H9 (cell line): ENCODE results near the gene CCDC81. TPM values are rescaled to one million over a fixed set of nuclear protein-coding genes. Genes with fewer than 3 reads are reported as not detected.

Experiments used
- DNase-seq: peaks from one replicate; pipeline ENCODE4 v3.0.0-alpha.2; 2017
- H2AFZ ChIP-seq: one replicate; pipeline ENCODE4 v1.6.1; 2013; ENCODE audit warnings: mild to moderate bottlenecking, low read length, control low read depth, moderate library complexity
- H2AK5ac ChIP-seq: 2 replicates; pipeline ENCODE4 v1.6.1; 2013; ENCODE audit warnings: low read length, control low read depth, mixed read lengths; ENCODE audit not compliant: insufficient read length
- H2BK120ac ChIP-seq: one replicate; pipeline ENCODE4 v1.6.1; 2013; ENCODE audit warnings: low read depth, mild to moderate bottlenecking, low read length, control low read depth, inconsistent platforms; ENCODE audit not compliant: poor library complexity, severe bottlenecking
- H2BK12ac ChIP-seq: 2 replicates; pipeline ENCODE4 v1.6.1; 2013; ENCODE audit warnings: low read length, control low read depth, mixed read lengths, low read depth; ENCODE audit not compliant: insufficient read length
- H2BK15ac ChIP-seq: 2 replicates; pipeline ENCODE4 v1.6.1; 2013; ENCODE audit warnings: low read depth, low read length, control low read depth
- H2BK20ac ChIP-seq: one replicate; pipeline ENCODE4 v1.6.1; 2013; ENCODE audit warnings: low read depth, mild to moderate bottlenecking, low read length, control low read depth, inconsistent platforms; ENCODE audit not compliant: poor library complexity, severe bottlenecking
- H2BK5ac ChIP-seq: 2 replicates; pipeline ENCODE4 v1.6.1; 2013; ENCODE audit warnings: low read length, control low read depth, mixed read lengths; ENCODE audit not compliant: insufficient read length
- H3K14ac ChIP-seq: 2 replicates; pipeline ENCODE4 v1.6.1; 2013; ENCODE audit warnings: low read length, control low read depth; ENCODE audit not compliant: insufficient read depth
- H3K18ac ChIP-seq: 2 replicates; pipeline ENCODE4 v1.6.1; 2013; ENCODE audit warnings: low read depth, mild to moderate bottlenecking, mixed read lengths, low read length, control low read depth; ENCODE audit not compliant: insufficient read length
- H3K23ac ChIP-seq: 2 replicates; pipeline ENCODE4 v1.6.1; 2013; ENCODE audit warnings: low read length, control low read depth, mixed read lengths, low read depth; ENCODE audit not compliant: insufficient read length
- H3K23me2 ChIP-seq: 2 replicates; pipeline ENCODE4 v1.6.1; 2013; ENCODE audit warnings: low read depth, mild to moderate bottlenecking, mixed read lengths, low read length, control low read depth; ENCODE audit not compliant: insufficient read length, poor library complexity, severe bottlenecking
- H3K27ac ChIP-seq: 2 replicates; pipeline ENCODE4 v1.5.1; 2013; ENCODE audit warnings: low read length, control low read depth, mixed read lengths, low read depth; ENCODE audit not compliant: insufficient read length
- H3K27me3 ChIP-seq: 2 replicates; pipeline ENCODE4 v1.6.1; 2013; ENCODE audit warnings: low read length, control low read depth, inconsistent platforms; ENCODE audit not compliant: insufficient read depth
- H3K4ac ChIP-seq: 2 replicates; pipeline ENCODE4 v1.6.1; 2013; ENCODE audit warnings: low read depth, mild to moderate bottlenecking, control low read depth, inconsistent platforms, low read length, moderate library complexity
- H3K4me1 ChIP-seq: 2 replicates; pipeline ENCODE4 v1.6.1; 2013; ENCODE audit warnings: low read length, control low read depth, inconsistent platforms; ENCODE audit not compliant: insufficient read depth
- H3K4me2 ChIP-seq: 2 replicates; pipeline ENCODE4 v1.6.1; 2013; ENCODE audit warnings: low read length, control low read depth, mixed read lengths; ENCODE audit not compliant: insufficient read length, insufficient read depth
- H3K56ac ChIP-seq: 2 replicates; pipeline ENCODE4 v1.6.1; 2013; ENCODE audit warnings: low read depth, mild to moderate bottlenecking, mixed read lengths, low read length, control low read depth; ENCODE audit not compliant: insufficient read length
- H3K79me1 ChIP-seq: 2 replicates; pipeline ENCODE4 v1.6.1; 2013; ENCODE audit warnings: low read depth, mild to moderate bottlenecking, moderate library complexity, low read length, control low read depth, inconsistent platforms; ENCODE audit not compliant: insufficient read depth, poor library complexity, severe bottlenecking
- H3K79me2 ChIP-seq: 2 replicates; pipeline ENCODE4 v1.6.1; 2013; ENCODE audit warnings: low read length, control low read depth, inconsistent platforms; ENCODE audit not compliant: insufficient read depth
- H3K9ac ChIP-seq: 2 replicates; pipeline ENCODE4 v1.6.1; 2013; ENCODE audit warnings: low read length, control low read depth, mixed read lengths; ENCODE audit not compliant: insufficient read length; ENCODE audit errors: extremely low read depth
- H3K9me3 ChIP-seq: one replicate; pipeline ENCODE4 v1.6.1; 2013; ENCODE audit warnings: low read depth, low read length, inconsistent platforms; ENCODE audit not compliant: control insufficient read depth
- H3T11ph ChIP-seq: one replicate; pipeline ENCODE4 v1.6.1; 2013; ENCODE audit warnings: mild to moderate bottlenecking, low read length, control low read depth, inconsistent platforms
- H4K20me1 ChIP-seq: one replicate; pipeline ENCODE4 v1.6.1; 2013; ENCODE audit not compliant: control insufficient read depth, insufficient read length, insufficient read depth
- H4K5ac ChIP-seq: 2 replicates; pipeline ENCODE4 v1.6.1; 2013; ENCODE audit warnings: low read depth, mild to moderate bottlenecking, mixed read lengths, low read length, control low read depth; ENCODE audit not compliant: insufficient read length
- H4K8ac ChIP-seq: replicated peaks from 2 replicates; pipeline ENCODE4 v1.6.1; 2013; ENCODE audit warnings: low read length, control low read depth, mixed read lengths, low read depth; ENCODE audit not compliant: insufficient read length
- H4K91ac ChIP-seq: 2 replicates; pipeline ENCODE4 v1.6.1; 2013; ENCODE audit warnings: low read depth, mild to moderate bottlenecking, moderate library complexity, mixed read lengths, low read length, control low read depth; ENCODE audit not compliant: insufficient read length
- H3K27ac Mint-ChIP-seq, 3 experiments: 2 replicates in 2 of 3; 3 replicates in 1 of 3; pipeline ENCODE4 v1.8.0; 2020 to 2021; ENCODE audit warnings: mixed read lengths in 3 of 3, mild to moderate bottlenecking in 1 of 3, moderate library complexity in 1 of 3
- H3K27me3 Mint-ChIP-seq: 2 replicates; pipeline ENCODE4 v1.8.0; 2021; ENCODE audit warnings: low read depth, mild to moderate bottlenecking, moderate library complexity, mixed read lengths
- H3K36me3 Mint-ChIP-seq, 3 experiments: 2 replicates in 2 of 3; 3 replicates in 1 of 3; pipeline ENCODE4 v1.8.0; 2020 to 2021; ENCODE audit warnings: low read depth in 3 of 3, mixed read lengths in 3 of 3; ENCODE audit not compliant: insufficient read depth in 1 of 3
- H3K4me1 Mint-ChIP-seq, 2 experiments: 2 replicates each; pipeline ENCODE4 v1.8.0; 2020; ENCODE audit warnings: mixed read lengths in 2 of 2
- H3K4me3 Mint-ChIP-seq, 2 experiments: 2 replicates in 1 of 2; 3 replicates in 1 of 2; pipeline ENCODE4 v1.8.0; 2020 to 2021; ENCODE audit warnings: mild to moderate bottlenecking in 2 of 2, mixed read lengths in 2 of 2, moderate library complexity in 1 of 2
- H3K9me3 Mint-ChIP-seq, 2 experiments: 2 replicates in 1 of 2; 3 replicates in 1 of 2; pipeline ENCODE4 v1.8.0; 2020; ENCODE audit warnings: mild to moderate bottlenecking in 2 of 2, mixed read lengths in 2 of 2, moderate library complexity in 1 of 2
- CTCF ChIP-seq: fragments of 200-600 bp; sonication (generic); conservative IDR thresholded peaks from 3 replicates; pipeline ENCODE4 v1.8.0; 2021; ENCODE audit warnings: antibody characterized with exemption, mild to moderate bottlenecking
- WGBS: extraction: QIAGEN DNeasy Blood & Tissue Kit; methylation state at CpG from one replicate; pipeline ENCODE4 v1.1.7; 2013; ENCODE audit warnings: missing lambda C conversion rate, low lambda C conversion rate, mixed read lengths; ENCODE audit not compliant: insufficient read length; ENCODE audit errors: extremely low coverage; 5-methylcytosine and 5-hydroxymethylcytosine counted together
- total RNA-seq: library from RNA; stranded (reverse); gene quantifications from 2 replicates; pipeline ENCODE4 v1.2.1, GENCODE V29; 2021

CCDC81 gene
- total RNA-seq, 1 experiment from 2014 or later = 0.52 TPM

GRCh38 chr11:86421946-86422345 lies 47.3 kb downstream of the CCDC81 start:
- Histone ChIP-seq H3K4me1 (no peaks in the 10 kb centered on the region), H4K91ac (no peak overlapping the region), H2BK20ac (no peak overlapping the region), H2BK15ac (no peak overlapping the region), H3K79me1 (no peaks in the 10 kb centered on the region), H3K27me3 (no peaks in the 10 kb centered on the region), H3K9me3 (no peaks in the 10 kb centered on the region), H2BK5ac (no peak overlapping the region), H2BK12ac (no peak overlapping the region), H4K5ac (no peak overlapping the region), H3K4me2 (no peak overlapping the region), H3K18ac (no peak overlapping the region), H3K23ac (no peak overlapping the region), H4K8ac (no peak overlapping the region), H3T11ph (no peak overlapping the region), H3K23me2 (no peaks in the 10 kb centered on the region), H4K20me1 (no peaks in the 10 kb centered on the region), H3K79me2 (no peaks in the 10 kb centered on the region), H3K56ac (no peak overlapping the region), H3K9ac (no peak overlapping the region), H2AFZ (no peak overlapping the region), H3K4ac (no peak overlapping the region), H2AK5ac (no peak overlapping the region), H2BK120ac (no peak overlapping the region), H3K14ac (no peak overlapping the region), H3K27ac (no peak overlapping the region)
- Mint-ChIP-seq H3K4me1 (peaks cover 7 to 9% of the 10 kb centered on the region in 2 experiments; a peak in 3 of 4 replicates), H3K27ac (peak overlapping the region in 2 of 3 experiments; percentile 6 to 72; a peak in 2 of 7 replicates), H3K9me3 (peaks cover 0 to 5% of the 10 kb centered on the region in 2 experiments; a peak in 2 of 5 replicates), H3K27me3 (no peaks in the 10 kb centered on the region), H3K4me3 (no peak overlapping the region; a peak in 1 of 5 replicates), H3K36me3 (no peaks in the 10 kb centered on the region)
- no peak for TF ChIP-seq CTCF
- no peak for DNase-seq
- whole genome bisulfite sequencing = no CpG with 5 or more reads among the region's 4 CpGs
